Measurements from ENCODE around the gene ZBTB46.

DNA sequence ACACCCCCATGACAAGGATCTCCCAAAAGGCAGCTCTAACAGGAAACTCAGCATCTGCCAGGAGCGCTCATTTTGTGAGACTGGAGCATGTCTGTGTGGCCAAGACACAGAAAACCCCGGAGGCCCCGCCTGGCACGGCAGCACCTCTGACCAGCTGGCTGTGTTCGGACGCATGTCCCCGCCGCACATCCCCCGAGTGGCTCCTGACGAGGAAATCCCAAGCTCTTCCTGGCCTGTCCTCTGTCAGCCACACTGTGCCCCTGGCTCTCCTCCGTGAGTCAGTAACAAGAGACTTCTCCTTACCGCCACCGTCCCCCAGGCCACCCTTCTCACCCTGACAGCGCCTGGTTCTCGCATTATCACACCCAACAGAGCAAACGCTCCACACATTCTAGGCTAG is 77.1 kb downstream of the ZBTB46 start:
- TF ChIP-seq, protein P1, sequence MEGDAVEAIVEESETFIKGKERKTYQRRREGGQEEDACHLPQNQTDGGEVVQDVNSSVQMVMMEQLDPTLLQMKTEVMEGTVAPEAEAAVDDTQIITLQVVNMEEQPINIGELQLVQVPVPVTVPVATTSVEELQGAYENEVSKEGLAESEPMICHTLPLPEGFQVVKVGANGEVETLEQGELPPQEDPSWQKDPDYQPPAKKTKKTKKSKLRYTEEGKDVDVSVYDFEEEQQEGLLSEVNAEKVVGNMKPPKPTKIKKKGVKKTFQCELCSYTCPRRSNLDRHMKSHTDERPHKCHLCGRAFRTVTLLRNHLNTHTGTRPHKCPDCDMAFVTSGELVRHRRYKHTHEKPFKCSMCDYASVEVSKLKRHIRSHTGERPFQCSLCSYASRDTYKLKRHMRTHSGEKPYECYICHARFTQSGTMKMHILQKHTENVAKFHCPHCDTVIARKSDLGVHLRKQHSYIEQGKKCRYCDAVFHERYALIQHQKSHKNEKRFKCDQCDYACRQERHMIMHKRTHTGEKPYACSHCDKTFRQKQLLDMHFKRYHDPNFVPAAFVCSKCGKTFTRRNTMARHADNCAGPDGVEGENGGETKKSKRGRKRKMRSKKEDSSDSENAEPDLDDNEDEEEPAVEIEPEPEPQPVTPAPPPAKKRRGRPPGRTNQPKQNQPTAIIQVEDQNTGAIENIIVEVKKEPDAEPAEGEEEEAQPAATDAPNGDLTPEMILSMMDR (conservative IDR thresholded peaks at IDR 0.05; ENCODE audit: low read depth, low read length): no peak
- no peak for TF ChIP-seq EZH2 (IDR thresholded peaks at IDR 0.05; ENCODE audit: borderline replicate concordance, low read depth, low read length, poor library complexity, severe bottlenecking)

All from A673 (cell line).